H9 (cell line): ENCODE results near the gene LOXL1. TPM values are rescaled to one million over a fixed set of nuclear protein-coding genes. Genes with fewer than 3 reads are reported as not detected.

Source experiments
- DNase-seq: peaks from one replicate; pipeline ENCODE4 v3.0.0-alpha.2; 2017
- H2AFZ ChIP-seq: one replicate; pipeline ENCODE4 v1.6.1; 2013; ENCODE audit warnings: mild to moderate bottlenecking, low read length, control low read depth, moderate library complexity
- H2AK5ac ChIP-seq: 2 replicates; pipeline ENCODE4 v1.6.1; 2013; ENCODE audit warnings: low read length, control low read depth, mixed read lengths; ENCODE audit not compliant: insufficient read length
- H2BK120ac ChIP-seq: one replicate; pipeline ENCODE4 v1.6.1; 2013; ENCODE audit warnings: low read depth, mild to moderate bottlenecking, low read length, control low read depth, inconsistent platforms; ENCODE audit not compliant: poor library complexity, severe bottlenecking
- H2BK12ac ChIP-seq: 2 replicates; pipeline ENCODE4 v1.6.1; 2013; ENCODE audit warnings: low read length, control low read depth, mixed read lengths, low read depth; ENCODE audit not compliant: insufficient read length
- H2BK15ac ChIP-seq: 2 replicates; pipeline ENCODE4 v1.6.1; 2013; ENCODE audit warnings: low read depth, low read length, control low read depth
- H2BK20ac ChIP-seq: one replicate; pipeline ENCODE4 v1.6.1; 2013; ENCODE audit warnings: low read depth, mild to moderate bottlenecking, low read length, control low read depth, inconsistent platforms; ENCODE audit not compliant: poor library complexity, severe bottlenecking
- H2BK5ac ChIP-seq: 2 replicates; pipeline ENCODE4 v1.6.1; 2013; ENCODE audit warnings: low read length, control low read depth, mixed read lengths; ENCODE audit not compliant: insufficient read length
- H3K14ac ChIP-seq: 2 replicates; pipeline ENCODE4 v1.6.1; 2013; ENCODE audit warnings: low read length, control low read depth; ENCODE audit not compliant: insufficient read depth
- H3K18ac ChIP-seq: 2 replicates; pipeline ENCODE4 v1.6.1; 2013; ENCODE audit warnings: low read depth, mild to moderate bottlenecking, mixed read lengths, low read length, control low read depth; ENCODE audit not compliant: insufficient read length
- H3K23ac ChIP-seq: 2 replicates; pipeline ENCODE4 v1.6.1; 2013; ENCODE audit warnings: low read length, control low read depth, mixed read lengths, low read depth; ENCODE audit not compliant: insufficient read length
- H3K23me2 ChIP-seq: 2 replicates; pipeline ENCODE4 v1.6.1; 2013; ENCODE audit warnings: low read depth, mild to moderate bottlenecking, mixed read lengths, low read length, control low read depth; ENCODE audit not compliant: insufficient read length, poor library complexity, severe bottlenecking
- H3K27ac ChIP-seq: 2 replicates; pipeline ENCODE4 v1.5.1; 2013; ENCODE audit warnings: low read length, control low read depth, mixed read lengths, low read depth; ENCODE audit not compliant: insufficient read length
- H3K27me3 ChIP-seq: 2 replicates; pipeline ENCODE4 v1.6.1; 2013; ENCODE audit warnings: low read length, control low read depth, inconsistent platforms; ENCODE audit not compliant: insufficient read depth
- H3K4ac ChIP-seq: 2 replicates; pipeline ENCODE4 v1.6.1; 2013; ENCODE audit warnings: low read depth, mild to moderate bottlenecking, control low read depth, inconsistent platforms, low read length, moderate library complexity
- H3K4me1 ChIP-seq: 2 replicates; pipeline ENCODE4 v1.6.1; 2013; ENCODE audit warnings: low read length, control low read depth, inconsistent platforms; ENCODE audit not compliant: insufficient read depth
- H3K4me2 ChIP-seq: 2 replicates; pipeline ENCODE4 v1.6.1; 2013; ENCODE audit warnings: low read length, control low read depth, mixed read lengths; ENCODE audit not compliant: insufficient read length, insufficient read depth
- H3K56ac ChIP-seq: 2 replicates; pipeline ENCODE4 v1.6.1; 2013; ENCODE audit warnings: low read depth, mild to moderate bottlenecking, mixed read lengths, low read length, control low read depth; ENCODE audit not compliant: insufficient read length
- H3K79me1 ChIP-seq: 2 replicates; pipeline ENCODE4 v1.6.1; 2013; ENCODE audit warnings: low read depth, mild to moderate bottlenecking, moderate library complexity, low read length, control low read depth, inconsistent platforms; ENCODE audit not compliant: insufficient read depth, poor library complexity, severe bottlenecking
- H3K79me2 ChIP-seq: 2 replicates; pipeline ENCODE4 v1.6.1; 2013; ENCODE audit warnings: low read length, control low read depth, inconsistent platforms; ENCODE audit not compliant: insufficient read depth
- H3K9ac ChIP-seq: 2 replicates; pipeline ENCODE4 v1.6.1; 2013; ENCODE audit warnings: low read length, control low read depth, mixed read lengths; ENCODE audit not compliant: insufficient read length; ENCODE audit errors: extremely low read depth
- H3K9me3 ChIP-seq: one replicate; pipeline ENCODE4 v1.6.1; 2013; ENCODE audit warnings: low read depth, low read length, inconsistent platforms; ENCODE audit not compliant: control insufficient read depth
- H3T11ph ChIP-seq: one replicate; pipeline ENCODE4 v1.6.1; 2013; ENCODE audit warnings: mild to moderate bottlenecking, low read length, control low read depth, inconsistent platforms
- H4K20me1 ChIP-seq: one replicate; pipeline ENCODE4 v1.6.1; 2013; ENCODE audit not compliant: control insufficient read depth, insufficient read length, insufficient read depth
- H4K5ac ChIP-seq: 2 replicates; pipeline ENCODE4 v1.6.1; 2013; ENCODE audit warnings: low read depth, mild to moderate bottlenecking, mixed read lengths, low read length, control low read depth; ENCODE audit not compliant: insufficient read length
- H4K8ac ChIP-seq: replicated peaks from 2 replicates; pipeline ENCODE4 v1.6.1; 2013; ENCODE audit warnings: low read length, control low read depth, mixed read lengths, low read depth; ENCODE audit not compliant: insufficient read length
- H4K91ac ChIP-seq: 2 replicates; pipeline ENCODE4 v1.6.1; 2013; ENCODE audit warnings: low read depth, mild to moderate bottlenecking, moderate library complexity, mixed read lengths, low read length, control low read depth; ENCODE audit not compliant: insufficient read length
- H3K27ac Mint-ChIP-seq, 3 experiments: 2 replicates in 2 of 3; 3 replicates in 1 of 3; pipeline ENCODE4 v1.8.0; 2020 to 2021; ENCODE audit warnings: mixed read lengths in 3 of 3, mild to moderate bottlenecking in 1 of 3, moderate library complexity in 1 of 3
- H3K27me3 Mint-ChIP-seq: 2 replicates; pipeline ENCODE4 v1.8.0; 2021; ENCODE audit warnings: low read depth, mild to moderate bottlenecking, moderate library complexity, mixed read lengths
- H3K36me3 Mint-ChIP-seq, 3 experiments: 2 replicates in 2 of 3; 3 replicates in 1 of 3; pipeline ENCODE4 v1.8.0; 2020 to 2021; ENCODE audit warnings: low read depth in 3 of 3, mixed read lengths in 3 of 3; ENCODE audit not compliant: insufficient read depth in 1 of 3
- H3K4me1 Mint-ChIP-seq, 2 experiments: 2 replicates each; pipeline ENCODE4 v1.8.0; 2020; ENCODE audit warnings: mixed read lengths in 2 of 2
- H3K4me3 Mint-ChIP-seq, 2 experiments: 2 replicates in 1 of 2; 3 replicates in 1 of 2; pipeline ENCODE4 v1.8.0; 2020 to 2021; ENCODE audit warnings: mild to moderate bottlenecking in 2 of 2, mixed read lengths in 2 of 2, moderate library complexity in 1 of 2
- H3K9me3 Mint-ChIP-seq, 2 experiments: 2 replicates in 1 of 2; 3 replicates in 1 of 2; pipeline ENCODE4 v1.8.0; 2020; ENCODE audit warnings: mild to moderate bottlenecking in 2 of 2, mixed read lengths in 2 of 2, moderate library complexity in 1 of 2
- CTCF ChIP-seq: fragments of 200-600 bp; sonication (generic); conservative IDR thresholded peaks from 3 replicates; pipeline ENCODE4 v1.8.0; 2021; ENCODE audit warnings: antibody characterized with exemption, mild to moderate bottlenecking
- WGBS: extraction: QIAGEN DNeasy Blood & Tissue Kit; methylation state at CpG from one replicate; pipeline ENCODE4 v1.1.7; 2013; ENCODE audit warnings: missing lambda C conversion rate, low lambda C conversion rate, mixed read lengths; ENCODE audit not compliant: insufficient read length; ENCODE audit errors: extremely low coverage; 5-methylcytosine and 5-hydroxymethylcytosine counted together
- total RNA-seq: library from RNA; stranded (reverse); gene quantifications from 2 replicates; pipeline ENCODE4 v1.2.1, GENCODE V29; 2021

Gene LOXL1
- total RNA-seq, 1 experiment from 2014 or later: 9.1 TPM

GRCh38 chr15:73965094-73965757, 39.0 kb downstream of the LOXL1 start:
- Histone ChIP-seq H4K20me1 (no peaks in the 10 kb centered on the region), H3K79me2 (no peaks in the 10 kb centered on the region), H3K4me2 (peak overlapping the region; percentile 2), H3K14ac (peak overlapping the region; percentile 55; the same call in 1 of the 2 replicates), H2BK12ac (no peak overlapping the region), H2BK15ac (no peak overlapping the region), H3K79me1 (no peaks in the 10 kb centered on the region), H2AFZ (peak overlapping the region; percentile 37), H3K27ac (no peak overlapping the region), H4K5ac (no peak overlapping the region), H2AK5ac (no peak overlapping the region), H2BK5ac (no peak overlapping the region), H3K4me1 (peaks cover 4% of the 10 kb centered on the region; the same call in 1 of the 2 replicates), H3K9ac (no peak overlapping the region), H3K23ac (no peak overlapping the region), H3K4ac (no peak overlapping the region), H3K56ac (no peak overlapping the region), H3K27me3 (no peaks in the 10 kb centered on the region), H4K8ac (no peak overlapping the region), H3T11ph (no peak overlapping the region), H3K18ac (peak overlapping the region; percentile 31), H2BK120ac (no peak overlapping the region), H3K23me2 (no peaks in the 10 kb centered on the region), H3K9me3 (no peaks in the 10 kb centered on the region), H2BK20ac (no peak overlapping the region), H4K91ac (no peak overlapping the region)
- peak; percentile 67 for DNase-seq
- Mint-ChIP-seq H3K4me1 (peaks cover 24 to 40% of the 10 kb centered on the region in 2 experiments), H3K9me3 (no peaks in the 10 kb centered on the region), H3K36me3 (no peaks in the 10 kb centered on the region), H3K27me3 (peaks cover 4% of the 10 kb centered on the region), H3K4me3 (peak overlapping the region; percentile 7 to 45; a peak in 3 of 5 replicates), H3K27ac (peak overlapping the region in 2 of 3 experiments; percentile 62 to 64; a peak in 3 of 7 replicates)
- peak; percentile 6; the same call in 1 of the 3 replicates for TF ChIP-seq CTCF
- WGBS: no CpG with 5 or more reads among the region's 13 CpGs
